Measurements from ENCODE around the gene PRKD3. TPM values are rescaled to one million over a fixed set of nuclear protein-coding genes. Genes with fewer than 3 reads are reported as not detected.

Gene PRKD3
- total and polyA plus RNA-seq, 2 of the 13 experiments (the other 11 are each of a cell fraction or from before 2014, with no cell fraction given): 11.6 to 38.4 TPM

- in situ Hi-C loops (cut with HindIII; ENCODE audit: extremely low pct_ligation_motif_present, low pct_unique_long_range_greater_than_20kb) (no loop called here), intact Hi-C loops (cut with micrococcal nuclease; ENCODE audit: unreplicated experiment) (no loop called here)
- H3K9ac ChIP-seq (ENCODE audit: insufficient read depth, low read depth, low read length): no peak overlapping the region
- no peak overlapping the region for H3K4me3 ChIP-seq (replicated peaks in 1 of 3; ENCODE audit: insufficient read depth in 1 of 3, low read depth in 2 of 3, low read length in 3 of 3)
- no peaks in the 10 kb centered on the region for H3K36me3 ChIP-seq (replicated peaks in 1 of 2; ENCODE audit: control insufficient read depth in 1 of 2, insufficient read depth in 2 of 2, low read length in 2 of 2)
- 62% methylated on average over 3 of the region's 3 CpGs for WGBS (ENCODE audit: low lambda C conversion rate)
- H3K27me3 ChIP-seq (ENCODE audit: control insufficient read depth in 1 of 2, insufficient read depth in 2 of 2, low read length in 2 of 2): peaks cover 0 to 16% of the 10 kb centered on the region in 2 experiments; a peak in 3 of 5 replicates
- POLR2A ChIA-PET: no interaction called here
- H3K4me2 ChIP-seq (ENCODE audit: low read depth, low read length): no peak overlapping the region
- no peak overlapping the region for H3K27ac ChIP-seq (ENCODE audit: extremely low read length, insufficient read depth, low read length)
- DNase-seq (ENCODE audit: low spot score) (no peak), ATAC-seq (no peak), FAIRE-seq (no peak)
- no peaks in the 10 kb centered on the region for H3K79me2 ChIP-seq (ENCODE audit: insufficient read depth, low read length)
- no peaks in the 10 kb centered on the region for H3K4me1 ChIP-seq (ENCODE audit: insufficient read depth, low read length)
- no TSS peak for BruUV-seq (replicated peaks)
- no peaks in the 10 kb centered on the region for H3K9me3 ChIP-seq (ENCODE audit: low read length)
- CTCF ChIA-PET (ENCODE audit: low intra/inter-chr PET ratio, low total read pairs): no interaction called here
- no peak overlapping the region for H2AFZ ChIP-seq (ENCODE audit: low read length)
- TF ChIP-seq RFX1 (IDR thresholded peaks at IDR 0.05) (no peak), NFIC (IDR thresholded peaks at IDR 0.05; ENCODE audit: low read length) (no peak), ZBTB21 (CRISPR knock-in tag; IDR thresholded peaks at IDR 0.05) (no peak), MXD3 (CRISPR knock-in tag; IDR thresholded peaks at IDR 0.05) (no peak), PRPF4 (IDR thresholded peaks at IDR 0.05; ENCODE audit: low read depth, low read length, poor library complexity, severe bottlenecking) (no peak), ZNF775 (CRISPR knock-in tag; IDR thresholded peaks at IDR 0.05; ENCODE audit: borderline replicate concordance) (no peak), RAD51 (IDR thresholded peaks at IDR 0.05; ENCODE audit: borderline replicate concordance) (no peak)
- no peaks in the 10 kb centered on the region for H4K20me1 ChIP-seq (ENCODE audit: insufficient read depth, low read length)
These were observed 33.8 kb upstream of the PRKD3 start for GRCh38 chr2:37358466-37358865.

GRCh38 chr2:37357530-37357929 lies 32.9 kb upstream of the PRKD3 start:
- in situ Hi-C loops (cut with HindIII; ENCODE audit: extremely low pct_ligation_motif_present, low pct_unique_long_range_greater_than_20kb) (no loop called here), intact Hi-C loops (cut with micrococcal nuclease; ENCODE audit: unreplicated experiment) (no loop called here)
- Histone ChIP-seq H2AFZ (ENCODE audit: low read length) (no peak overlapping the region), H3K4me3 (replicated peaks in 1 of 3; ENCODE audit: insufficient read depth in 1 of 3, low read depth in 2 of 3, low read length in 3 of 3) (no peak overlapping the region), H3K27me3 (ENCODE audit: control insufficient read depth in 1 of 2, insufficient read depth in 2 of 2, low read length in 2 of 2) (peaks cover 0 to 16% of the 10 kb centered on the region in 2 experiments; a peak in 3 of 5 replicates), H3K27ac (ENCODE audit: extremely low read length, insufficient read depth, low read length) (no peak overlapping the region), H3K4me1 (ENCODE audit: insufficient read depth, low read length) (no peaks in the 10 kb centered on the region), H3K9ac (ENCODE audit: insufficient read depth, low read depth, low read length) (no peak overlapping the region), H3K4me2 (ENCODE audit: low read depth, low read length) (no peak overlapping the region), H3K9me3 (ENCODE audit: low read length) (no peaks in the 10 kb centered on the region), H4K20me1 (ENCODE audit: insufficient read depth, low read length) (no peaks in the 10 kb centered on the region), H3K36me3 (replicated peaks in 1 of 2; ENCODE audit: control insufficient read depth in 1 of 2, insufficient read depth in 2 of 2, low read length in 2 of 2) (no peaks in the 10 kb centered on the region), H3K79me2 (ENCODE audit: insufficient read depth, low read length) (no peaks in the 10 kb centered on the region)
- WGBS (ENCODE audit: low lambda C conversion rate): 27% methylated on average over 4 of the region's 4 CpGs
- ATAC-seq: no peak
- CTCF ChIA-PET (ENCODE audit: low intra/inter-chr PET ratio, low total read pairs): no interaction called here
- no peak for FAIRE-seq
- no TSS peak for BruUV-seq (replicated peaks)
- TF ChIP-seq NFIC (IDR thresholded peaks at IDR 0.05; ENCODE audit: low read length) (no peak), ZNF615 (CRISPR knock-in tag; IDR thresholded peaks at IDR 0.05; ENCODE audit: borderline replicate concordance) (no peak)
- POLR2A ChIA-PET: no interaction called here
- no peak for DNase-seq (ENCODE audit: low spot score)
